GM19035 (cell line): ENCODE data around the gene SDC4.

Experiments used
- ATAC-seq: cut with Tn5 transposase; IDR thresholded peaks from one replicate; pipeline ENCODE4 v1.9.1; 2021; ENCODE audit not compliant: unreplicated experiment

The SDC4 gene

DNA sequence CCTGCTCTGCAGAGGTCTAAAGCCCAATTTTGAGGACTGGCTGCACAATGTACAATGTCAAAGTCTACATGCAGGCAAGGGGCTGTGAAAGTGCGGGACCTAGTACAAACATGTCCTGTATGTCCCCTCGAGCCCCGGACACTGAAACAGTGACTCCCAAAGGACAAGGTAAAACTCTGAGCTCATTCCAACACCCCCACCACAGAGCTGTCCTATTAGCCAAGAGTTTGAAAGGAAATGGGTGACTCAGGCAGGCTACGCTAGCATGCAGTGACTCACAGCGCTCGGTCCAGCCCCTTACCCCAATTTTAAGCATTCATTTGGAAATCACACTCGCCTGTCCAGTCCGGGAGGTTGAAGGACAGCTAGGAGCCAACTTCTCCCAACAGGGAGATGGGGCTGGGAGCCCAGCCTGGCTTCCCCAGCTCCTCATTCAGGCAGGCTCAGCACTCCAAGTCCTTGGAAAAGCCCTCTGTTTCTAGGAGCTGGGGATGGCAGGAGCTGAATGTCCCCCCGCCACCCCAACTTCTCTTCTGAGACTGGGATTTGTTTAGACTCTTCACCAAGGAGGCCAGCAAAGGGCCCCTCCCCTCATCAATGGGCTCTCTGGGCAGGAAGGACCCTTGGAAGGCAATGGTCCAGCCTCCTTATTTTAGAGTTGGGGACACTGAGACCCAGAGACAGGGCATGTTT, 3.9 kb downstream of the SDC4 start:
- ATAC-seq = no peak

DNA sequence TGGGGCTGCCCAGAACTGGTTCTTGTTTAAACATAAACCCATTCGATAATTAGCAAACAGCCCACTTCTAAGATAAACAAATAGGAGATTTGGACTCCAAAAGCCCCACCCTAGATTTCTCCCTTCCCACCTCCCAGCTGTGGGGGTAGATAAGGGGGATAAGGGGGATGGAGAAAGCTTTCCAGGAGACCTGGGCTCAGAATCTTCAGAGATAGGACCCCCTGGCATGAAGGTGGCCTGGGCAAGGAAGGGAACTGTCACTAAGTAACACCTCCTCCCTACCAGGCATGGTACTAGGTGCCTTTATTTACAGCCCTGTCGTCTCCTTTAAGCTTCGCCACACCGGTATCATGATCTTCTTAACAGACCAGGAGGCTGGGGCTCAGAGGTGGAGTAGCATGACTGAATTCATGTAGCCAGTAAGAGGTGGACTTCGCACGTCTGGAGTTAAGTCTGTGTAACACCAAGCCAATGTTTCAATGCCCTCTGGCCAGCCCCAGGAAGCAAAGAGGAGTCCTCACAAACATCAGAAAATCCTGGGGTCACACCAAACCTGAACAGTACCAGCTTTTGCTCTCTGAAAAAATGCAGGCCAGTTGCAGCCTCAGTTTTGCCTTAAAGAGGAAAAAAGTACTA, 4.6 kb downstream of the SDC4 start:
- no peak for ATAC-seq

DNA sequence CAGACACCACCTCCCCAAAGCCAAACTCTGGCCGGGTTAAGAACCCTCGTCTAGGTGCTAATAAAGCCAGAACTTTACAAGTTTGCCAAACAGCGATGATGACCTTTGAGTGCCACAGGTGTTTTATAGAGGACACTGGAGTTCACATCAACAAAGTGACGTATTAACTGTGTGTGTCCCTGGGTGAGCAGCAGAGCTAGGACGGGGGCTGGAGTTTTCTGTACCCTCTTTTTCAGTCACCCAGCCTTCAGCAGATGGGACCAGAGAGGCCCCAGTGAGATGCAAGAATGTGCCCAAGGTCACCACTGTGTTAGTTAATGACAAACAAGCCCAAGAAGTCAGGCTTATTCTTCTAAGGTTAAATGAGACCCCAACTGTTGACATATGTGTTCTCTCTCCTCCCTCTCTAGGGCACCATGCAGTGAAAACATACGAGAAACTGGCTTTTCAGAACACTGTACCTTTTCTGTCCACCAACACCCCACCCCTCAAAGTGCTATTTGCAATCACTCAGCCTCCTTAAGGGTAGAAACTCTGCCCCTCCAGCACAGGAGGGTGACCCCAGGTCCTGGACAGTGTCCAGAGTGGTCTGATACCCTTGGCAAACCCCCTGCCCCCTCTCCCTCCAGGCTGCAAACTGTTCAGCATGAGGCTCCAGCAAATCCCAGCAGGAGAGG, 5.2 kb downstream of the SDC4 start:
- ATAC-seq = no peak

DNA sequence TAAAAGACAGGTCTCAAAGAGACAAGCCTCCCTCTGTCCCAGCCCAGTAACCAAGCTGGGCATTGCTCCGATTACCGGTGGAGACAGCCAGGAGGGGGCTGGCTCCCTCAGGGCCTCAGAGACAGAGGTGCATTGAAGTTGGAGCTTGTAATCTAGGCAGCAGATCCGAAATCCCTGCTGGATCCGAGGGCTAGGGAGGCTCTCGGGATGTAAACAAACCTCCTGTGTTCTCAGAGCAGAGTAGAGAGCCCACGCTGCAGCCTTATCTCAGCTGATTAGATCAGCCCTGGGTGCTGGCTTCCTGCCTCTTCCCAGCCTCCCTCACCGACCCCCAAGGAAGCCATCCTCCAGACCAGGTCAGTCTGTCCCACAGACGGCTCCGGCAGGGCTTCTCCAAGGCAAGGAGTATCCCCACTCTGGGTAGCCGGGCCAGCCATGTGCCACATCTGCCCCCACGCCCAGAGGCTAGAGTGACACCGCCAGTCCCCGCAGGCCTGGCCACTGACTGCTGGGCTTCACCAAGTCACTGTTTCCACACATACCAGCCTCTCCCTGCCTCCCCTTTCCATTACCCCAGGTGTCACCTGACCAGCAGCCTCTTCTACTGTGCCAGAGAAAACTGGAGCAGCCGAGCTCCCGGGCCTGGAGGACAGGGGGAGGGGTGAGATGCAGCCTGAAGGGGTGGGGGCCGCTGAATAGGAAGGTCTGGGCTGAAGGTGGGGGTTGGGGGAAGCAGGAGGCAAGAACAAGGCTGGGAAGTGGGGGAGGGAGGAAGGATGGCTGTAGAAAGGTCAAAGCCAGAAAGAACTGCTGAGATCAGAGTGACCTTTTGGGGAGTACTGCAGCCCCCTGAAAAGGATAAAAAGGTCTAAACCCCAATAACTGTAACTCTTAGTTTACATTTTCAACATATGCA, 6.0 kb downstream of the SDC4 start:
- ATAC-seq = no peak

DNA sequence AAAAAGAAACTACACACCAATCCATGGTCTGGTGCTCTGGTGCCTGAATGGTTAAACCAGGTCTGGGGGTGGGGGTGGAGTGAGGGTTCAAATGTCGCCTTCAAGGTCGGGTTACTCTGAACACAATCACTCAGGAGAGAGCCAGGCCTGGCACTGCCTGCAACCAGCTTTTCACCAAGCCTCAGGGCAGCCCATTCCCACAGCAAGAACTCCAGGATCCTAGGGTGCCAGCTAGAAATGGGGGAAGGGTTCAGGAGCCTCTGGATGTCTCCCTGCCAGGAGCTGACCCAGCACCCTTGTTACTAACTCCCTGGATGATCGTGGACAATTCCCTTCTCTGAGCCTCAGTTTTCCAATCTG, 6.7 kb downstream of the SDC4 start:
- no peak for ATAC-seq

DNA sequence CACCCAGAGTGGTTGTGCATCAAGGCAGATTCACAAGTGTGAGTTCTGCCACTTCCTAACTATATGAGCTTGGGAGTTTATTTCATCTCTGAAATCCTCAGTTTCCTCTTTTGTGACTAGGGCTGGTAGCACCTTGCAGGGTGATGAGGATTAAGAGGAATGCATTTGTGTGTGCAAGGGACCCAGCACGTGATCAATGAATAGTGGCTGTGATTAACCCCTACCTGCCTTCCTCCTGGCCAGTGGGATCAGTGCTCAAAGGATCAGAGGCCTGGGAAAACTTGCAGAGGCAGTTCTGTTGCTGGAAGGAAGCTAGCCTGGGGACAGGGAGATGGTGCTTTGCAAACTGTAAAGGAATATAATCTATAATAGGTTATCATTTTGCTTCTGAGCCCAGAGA, 7.3 kb downstream of the SDC4 start:
- no peak for ATAC-seq

DNA sequence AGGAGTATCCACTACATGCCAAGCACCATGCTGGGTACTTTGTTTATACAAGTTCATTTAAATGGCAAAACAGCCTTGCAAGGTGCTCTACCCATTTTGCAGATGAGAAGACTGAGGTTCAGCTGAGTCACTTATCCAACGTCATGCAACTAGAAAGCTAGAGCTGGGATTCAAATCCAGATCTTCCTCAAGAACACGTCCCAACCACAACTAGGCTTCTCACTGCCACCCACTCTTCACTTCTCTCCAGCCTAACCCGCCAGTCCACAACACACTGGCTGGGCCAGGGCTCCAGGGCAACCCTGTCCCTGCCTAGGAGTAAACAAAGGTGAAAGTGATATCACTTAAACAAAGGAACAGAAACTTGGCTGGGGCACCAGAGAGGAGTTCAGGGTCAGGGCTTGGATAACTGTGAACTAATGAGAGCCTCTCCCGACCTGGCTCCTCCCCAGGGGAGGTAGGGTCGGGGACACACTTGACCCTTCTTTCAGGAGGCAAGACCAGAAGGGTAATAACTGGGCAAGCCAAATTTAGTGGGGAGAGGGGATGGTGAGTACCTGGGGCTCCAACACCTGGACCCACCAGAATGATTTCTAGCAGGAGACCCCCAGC, 7.9 kb downstream of the SDC4 start:
- ATAC-seq = no peak

DNA sequence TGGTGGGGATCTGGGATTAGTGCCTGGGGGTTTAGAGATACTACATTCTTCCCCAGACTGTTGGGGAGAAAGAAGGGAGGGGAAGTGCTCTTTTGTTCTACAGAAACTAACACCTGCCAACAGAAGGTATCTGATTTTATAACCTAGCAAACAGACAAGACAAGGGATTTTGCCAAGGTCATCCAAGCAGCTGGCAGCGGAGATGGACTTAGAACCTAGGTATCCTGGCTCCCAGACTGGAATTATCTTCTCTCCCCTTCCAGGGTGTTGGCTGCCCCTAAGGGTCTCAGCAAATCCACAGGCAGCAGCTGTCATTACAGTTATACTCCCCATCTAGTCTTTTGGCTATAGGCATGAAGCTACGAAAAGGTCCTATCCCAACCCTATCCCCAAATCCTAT, 8.4 kb downstream of the SDC4 start:
- no peak for ATAC-seq

DNA sequence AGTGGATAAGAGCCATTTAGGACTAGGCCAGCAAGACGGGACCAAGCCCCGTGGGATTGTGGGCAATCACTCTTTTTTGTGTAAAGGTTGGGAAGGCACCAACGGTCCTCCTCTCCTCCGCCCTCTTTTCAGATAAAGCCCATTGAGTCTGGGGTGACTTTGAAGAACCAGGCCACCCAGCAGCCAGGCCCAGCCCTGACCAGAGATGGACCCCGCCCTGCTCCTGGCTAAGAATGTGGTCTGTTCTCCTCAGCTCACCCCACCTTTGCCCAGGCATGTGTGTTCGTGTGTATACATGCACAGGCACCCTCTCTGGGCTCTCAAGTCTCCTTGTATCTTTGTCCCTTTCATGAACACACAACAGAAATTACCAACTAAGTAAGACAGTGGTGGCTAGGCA, 9.1 kb downstream of the SDC4 start:
- no peak for ATAC-seq

DNA sequence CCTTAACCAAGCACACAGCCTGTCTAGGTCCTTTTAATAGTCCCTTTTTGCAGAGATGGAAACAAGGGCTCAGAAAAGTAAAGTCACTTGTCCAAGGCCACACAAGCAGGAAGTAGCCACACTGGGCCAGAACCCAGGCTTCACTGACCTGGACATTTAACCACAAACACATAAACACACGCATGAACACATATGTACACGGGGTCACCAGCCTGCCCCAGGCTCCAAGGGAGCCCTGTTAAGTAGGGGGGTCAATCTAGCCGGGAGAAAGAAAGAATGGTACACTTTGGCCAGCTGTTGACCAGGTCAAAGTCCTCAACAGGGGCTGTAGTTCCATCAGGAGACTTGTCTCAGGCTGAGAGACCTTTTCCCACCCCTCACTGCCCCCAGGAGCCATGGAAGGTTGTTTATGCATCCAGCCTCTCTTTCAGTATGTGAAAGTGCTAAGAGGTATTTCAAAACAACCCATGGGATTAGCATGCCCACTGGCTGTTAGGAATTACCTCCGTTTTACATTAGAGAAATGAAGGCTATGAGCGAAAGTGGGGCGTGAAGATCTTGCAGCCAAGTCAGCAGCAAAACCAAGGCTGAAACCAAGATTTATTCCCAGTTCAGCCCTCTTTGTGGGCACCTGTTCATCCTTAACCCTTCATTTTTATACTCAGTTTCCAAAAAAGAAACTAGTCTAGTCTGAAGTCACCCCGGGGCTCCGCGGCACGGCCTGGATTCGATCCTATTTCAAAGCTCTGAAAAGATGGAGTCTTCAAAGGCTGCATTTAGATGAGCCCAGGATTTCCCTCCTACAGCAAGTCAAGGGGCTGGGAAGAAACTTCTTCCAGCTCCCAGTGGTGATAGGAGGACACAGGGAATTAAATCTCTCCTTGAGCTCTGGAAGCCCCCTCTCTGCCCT, 9.8 kb downstream of the SDC4 start:
- no peak for ATAC-seq

DNA sequence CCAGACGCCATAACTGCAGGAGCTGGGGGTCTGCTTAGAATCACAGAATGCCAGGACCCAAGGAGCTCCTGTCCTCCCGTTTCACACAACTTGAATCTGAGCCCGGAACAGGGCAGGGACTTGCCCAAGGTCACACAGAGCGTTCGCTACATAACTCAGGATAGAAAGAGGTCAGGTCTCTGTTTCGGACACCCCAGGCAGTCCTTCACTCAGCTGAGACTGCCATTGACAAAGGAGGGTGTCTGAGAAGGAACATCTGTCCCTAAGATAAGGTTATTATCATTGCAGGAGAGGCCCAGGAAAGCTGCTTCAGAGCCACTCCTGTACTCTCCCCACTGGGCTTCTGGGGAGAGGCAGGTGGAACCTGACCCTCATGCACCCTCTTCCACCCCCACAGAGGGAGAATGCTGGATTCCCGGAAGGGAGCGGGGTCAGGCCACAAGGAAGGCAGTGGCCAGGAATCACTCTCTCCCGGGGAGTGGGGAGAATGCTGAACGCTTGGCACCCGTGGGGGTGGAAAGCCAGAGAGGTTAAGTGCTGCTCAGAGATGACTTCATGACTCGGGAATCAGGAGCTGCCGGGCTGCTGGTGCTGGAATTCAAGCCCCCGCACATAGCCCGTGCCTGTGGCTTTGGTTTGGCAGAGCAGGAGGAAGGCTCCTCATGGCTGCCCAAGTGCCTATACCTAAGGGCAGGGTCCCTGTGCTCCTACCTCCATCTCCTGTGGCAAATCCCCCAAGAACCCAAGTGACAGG, 10.7 kb downstream of the SDC4 start:
- no peak for ATAC-seq

DNA sequence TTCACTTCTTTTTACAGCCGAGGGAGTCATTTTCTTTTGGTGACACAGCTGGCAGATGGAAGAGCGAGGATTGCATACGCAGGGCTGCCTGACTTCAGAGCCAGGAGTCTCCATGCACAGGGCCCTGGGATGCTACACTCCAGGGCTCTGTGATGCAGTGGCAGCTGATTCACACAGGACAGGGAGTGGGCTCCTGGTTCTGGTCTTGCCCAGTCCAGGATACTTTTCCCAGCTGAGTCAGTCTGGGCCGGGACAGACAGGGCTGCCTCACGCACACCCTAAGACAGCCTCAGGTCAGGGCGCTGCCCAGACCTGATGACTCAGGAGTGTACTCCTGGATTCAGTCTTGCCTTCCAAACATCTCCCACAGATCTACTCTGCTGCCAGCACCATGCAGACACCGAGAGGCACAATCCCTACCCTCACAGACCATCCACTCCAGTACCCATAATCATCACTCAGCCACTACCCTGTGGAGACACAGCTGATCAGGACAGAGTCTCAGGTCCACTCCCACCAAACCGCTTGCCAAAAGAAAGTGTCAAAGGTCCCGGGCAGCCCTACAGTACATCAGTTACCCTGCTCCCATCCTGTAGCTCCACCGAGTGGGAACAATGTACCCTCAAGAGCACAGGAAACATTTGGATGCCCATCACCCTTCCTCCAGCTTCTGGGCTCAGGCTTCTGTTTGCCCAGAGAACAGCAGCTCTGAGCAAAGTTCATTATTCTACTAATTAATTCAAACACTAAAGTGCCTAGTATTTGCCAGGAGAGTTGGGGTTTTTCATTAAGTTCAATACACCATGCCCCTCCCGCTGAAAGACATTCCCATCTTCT, 11.5 kb downstream of the SDC4 start:
- ATAC-seq = no peak

DNA sequence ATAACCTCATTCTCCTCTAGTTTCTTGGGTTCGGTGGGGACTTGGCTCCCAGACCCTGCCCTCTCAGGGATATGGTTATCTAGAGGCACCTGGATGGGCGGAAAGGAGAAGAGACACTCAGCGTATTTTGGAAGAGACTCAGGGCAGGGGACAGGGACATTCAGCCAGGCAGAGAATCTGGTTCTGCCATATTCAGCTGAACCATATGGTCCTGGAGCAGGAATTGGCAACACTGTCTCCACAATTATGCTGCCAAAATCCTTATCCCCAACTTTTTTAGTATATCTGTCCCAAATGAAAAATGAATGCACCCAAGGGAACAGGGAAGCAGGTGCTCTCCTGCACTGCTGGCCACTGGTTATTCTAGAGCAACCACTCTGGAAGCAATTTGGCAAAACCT, 17.7 kb downstream of the SDC4 start:
- ATAC-seq = no peak

DNA sequence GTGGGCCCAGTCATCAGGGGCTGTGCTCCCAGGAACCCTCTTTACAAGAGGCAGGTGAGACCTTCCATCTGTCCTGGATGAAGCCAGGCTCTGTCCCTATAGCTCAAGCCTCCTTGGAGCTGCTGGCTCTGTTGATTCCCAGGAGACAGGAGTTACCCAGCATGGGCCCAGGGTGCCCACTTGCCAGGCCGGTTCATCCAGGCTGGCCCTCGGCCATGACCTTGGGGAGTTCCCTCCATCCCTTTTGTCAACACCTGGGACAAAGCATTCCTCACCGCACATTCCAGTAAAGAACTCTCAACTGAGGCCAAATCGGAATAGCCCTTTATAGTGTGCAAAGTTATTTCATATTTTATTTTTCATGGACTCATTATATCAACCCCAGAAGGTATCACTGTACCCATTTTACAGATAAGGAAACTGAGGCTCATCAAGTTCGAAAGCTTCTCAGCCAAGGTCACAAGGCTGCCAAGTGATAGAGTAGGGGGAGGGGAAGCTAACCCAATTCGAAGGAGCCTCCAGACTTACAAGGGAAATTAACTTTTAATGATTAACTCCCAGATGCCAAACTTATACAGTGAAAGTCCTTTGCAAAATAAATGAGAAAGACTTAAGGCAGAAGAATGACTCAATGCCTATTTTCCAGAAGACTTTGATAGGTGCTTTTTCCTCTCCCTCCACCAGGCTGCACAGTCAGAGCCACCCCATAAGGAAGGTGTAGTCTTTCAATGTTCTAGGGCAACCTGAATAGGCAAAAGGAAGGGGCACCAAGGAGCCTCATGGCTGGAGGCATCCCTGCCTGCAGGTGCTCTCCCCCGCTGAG, 18.5 kb downstream of the SDC4 start:
- no peak for ATAC-seq

DNA sequence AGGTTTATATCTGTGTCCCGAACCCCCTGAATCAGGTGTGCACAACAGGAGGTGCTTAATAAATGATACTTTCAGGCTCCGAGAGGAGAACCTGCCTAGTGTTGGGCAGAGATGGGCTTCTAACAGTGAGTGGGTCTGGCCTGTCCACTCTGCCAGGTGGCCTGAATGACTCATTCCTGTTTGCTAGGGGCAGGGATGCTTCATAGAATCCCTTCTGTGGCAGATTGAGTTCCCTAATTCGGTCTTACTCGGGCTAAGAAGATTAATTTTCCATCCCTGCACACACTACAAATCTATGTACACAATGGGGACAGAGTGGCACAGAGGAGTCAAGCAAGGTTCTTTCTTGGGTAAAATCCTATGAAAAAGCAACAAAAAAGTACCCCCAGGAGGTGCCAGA, 19.8 kb downstream of the SDC4 start:
- ATAC-seq = no peak

DNA sequence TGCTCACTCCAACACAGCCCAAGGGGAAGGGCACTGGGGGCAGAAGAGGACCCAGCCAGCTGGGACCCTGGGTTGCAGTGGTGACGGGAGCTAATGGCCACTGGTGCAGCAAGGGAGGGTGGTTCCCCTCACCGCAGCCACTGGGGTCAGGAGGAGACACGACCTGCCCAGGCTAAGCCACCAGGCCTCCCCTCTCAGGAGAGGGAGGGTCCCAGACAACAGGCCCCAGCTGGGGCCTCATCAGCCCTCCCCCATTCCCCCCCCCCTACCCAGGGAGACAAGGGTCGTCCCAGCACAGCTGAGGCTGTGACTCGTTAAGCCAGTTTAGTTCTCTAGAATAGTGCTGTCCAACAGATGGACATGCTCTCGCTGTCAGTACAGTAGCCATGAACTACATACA, 22.9 kb downstream of the SDC4 start:
- ATAC-seq = no peak

DNA sequence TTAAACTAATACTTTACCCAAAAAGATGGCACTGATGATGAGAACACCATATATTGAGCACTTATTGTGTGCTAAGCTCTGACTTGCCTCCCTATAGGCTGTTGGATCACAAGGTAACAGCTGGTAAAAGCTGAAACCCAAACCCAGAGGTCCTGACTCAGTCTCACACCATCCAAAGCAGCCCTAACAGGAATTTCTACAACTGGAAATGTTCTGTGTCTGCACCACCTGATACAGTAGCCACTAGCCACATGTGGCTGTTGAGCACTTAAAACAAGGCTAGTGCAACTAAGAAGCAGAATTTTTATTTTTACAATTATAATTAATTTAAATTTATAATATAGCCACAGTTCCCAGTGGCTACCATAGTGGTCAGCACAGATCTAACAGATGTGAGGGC, 24.5 kb downstream of the SDC4 start:
- ATAC-seq = no peak

DNA sequence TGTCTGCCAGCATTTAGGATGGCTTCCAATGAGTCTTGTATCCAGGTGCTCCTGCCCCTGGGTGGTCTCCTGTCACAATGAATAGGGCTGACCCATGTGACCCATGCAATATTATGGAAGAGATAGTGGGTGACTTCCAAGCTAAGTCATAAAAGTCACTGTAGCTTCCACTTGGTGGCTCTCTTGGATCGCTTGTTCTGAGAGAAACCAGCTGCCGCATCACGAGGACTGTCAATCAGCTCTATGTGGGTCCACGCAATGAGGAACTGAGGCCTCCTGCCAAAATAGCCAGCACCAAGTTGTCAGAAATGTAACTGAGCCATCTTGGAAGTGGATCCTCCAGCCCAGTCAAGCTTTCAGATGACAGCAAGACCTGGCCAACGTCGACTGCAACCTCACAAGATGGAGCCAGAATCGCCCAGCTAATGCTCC, 25.3 kb downstream of the SDC4 start:
- no peak for ATAC-seq
